HG03108 (cell line): ENCODE data around the gene PGGHG.
"Not testable (repeated sequence)": the region's sequence is repeated elsewhere in the genome, so short reads cannot be mapped to it uniquely, and the experiment has no call there.

Source experiments
- ATAC-seq: cut with Tn5 transposase; IDR thresholded peaks from one replicate; pipeline ENCODE4 v1.9.1; 2021; ENCODE audit warnings: moderate library complexity; ENCODE audit not compliant: unreplicated experiment

The PGGHG gene

GRCh38 chr11:326842-327580 is 38.1 kb downstream of the PGGHG start:
- ATAC-seq = peak; percentile 82

- no peak for ATAC-seq
Measured at GRCh38 chr11:327581-327923, 38.6 kb downstream of the PGGHG start.

- no peak for ATAC-seq
Measured at GRCh38 chr11:328012-328411, 39.1 kb downstream of the PGGHG start.

- ATAC-seq = not testable (repeated sequence)
Measured at GRCh38 chr11:328516-329100, 39.7 kb downstream of the PGGHG start.

- no peak for ATAC-seq
Measured at GRCh38 chr11:329886-330253, 40.9 kb downstream of the PGGHG start.

GRCh38 chr11:330307-330693 is 41.4 kb downstream of the PGGHG start:
- no peak for ATAC-seq

- no peak for ATAC-seq
Measured at GRCh38 chr11:330694-331357, 41.9 kb downstream of the PGGHG start.

GRCh38 chr11:331358-332060 is 42.6 kb downstream of the PGGHG start:
- no peak for ATAC-seq

GRCh38 chr11:332651-333480 is 43.9 kb downstream of the PGGHG start:
- ATAC-seq = no peak

GRCh38 chr11:333616-334263 is 44.8 kb downstream of the PGGHG start:
- ATAC-seq = not testable (repeated sequence)

- no peak for ATAC-seq
Measured at GRCh38 chr11:334264-334994, 45.5 kb downstream of the PGGHG start.

GRCh38 chr11:335779-336658 is 47.1 kb downstream of the PGGHG start:
- no peak for ATAC-seq

GRCh38 chr11:336659-337198 is 47.8 kb downstream of the PGGHG start:
- no peak for ATAC-seq

GRCh38 chr11:337711-338110 is 48.8 kb downstream of the PGGHG start:
- no peak for ATAC-seq

GRCh38 chr11:339963-340362 is 51.0 kb downstream of the PGGHG start:
- ATAC-seq = no peak

GRCh38 chr11:340539-341512 is 51.9 kb downstream of the PGGHG start:
- no peak for ATAC-seq

GRCh38 chr11:342328-342727 is 53.4 kb downstream of the PGGHG start:
- no peak for ATAC-seq
